HS-27A (cell line): ENCODE measurements around the gene CMTM7.
"Not testable (repeated sequence)": the region's sequence is repeated elsewhere in the genome, so short reads cannot be mapped to it uniquely, and the experiment has no call there.

ENCODE experiments used
- DNase-seq: peaks from one replicate; pipeline ENCODE4 v3.0.0-alpha.2; 2012; ENCODE audit warnings: low read depth, missing footprints

CMTM7 gene

DNA sequence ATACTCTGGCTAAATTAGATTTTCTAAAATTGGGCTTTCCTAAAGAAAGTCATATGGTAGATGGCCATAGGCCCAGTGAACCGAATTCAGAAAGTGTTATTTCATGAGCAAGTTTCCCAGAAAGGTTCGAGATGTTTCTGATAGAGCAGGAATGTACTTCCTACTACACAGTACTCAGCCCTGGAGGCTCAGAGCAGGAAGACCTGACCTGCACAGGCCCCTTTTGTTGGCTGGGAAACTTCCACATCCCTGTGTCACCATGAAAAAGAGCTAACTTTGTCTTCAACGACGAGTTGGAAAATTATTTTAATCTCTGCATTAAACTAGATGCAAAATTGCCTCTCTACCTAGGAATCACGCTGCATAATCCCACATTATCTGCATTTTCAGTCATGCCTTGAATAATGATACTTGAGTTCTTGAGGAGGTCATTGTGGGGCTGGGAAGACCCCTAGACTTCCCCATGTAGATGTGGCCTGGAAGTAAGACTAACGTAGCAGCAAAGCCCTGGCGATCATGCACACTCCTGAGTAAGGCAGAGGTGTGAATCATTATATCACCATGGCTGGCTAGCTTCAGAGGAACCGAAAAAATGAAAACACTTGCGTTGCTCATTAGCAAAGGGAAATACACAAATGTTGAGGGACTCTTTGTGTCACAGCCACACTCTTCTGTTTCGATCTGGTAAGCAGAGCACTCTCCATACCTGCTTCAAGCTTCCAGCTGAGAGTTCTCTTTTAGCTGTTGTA lies 47.1 kb downstream of the CMTM7 start:
- DNase-seq, result no peak

DNA sequence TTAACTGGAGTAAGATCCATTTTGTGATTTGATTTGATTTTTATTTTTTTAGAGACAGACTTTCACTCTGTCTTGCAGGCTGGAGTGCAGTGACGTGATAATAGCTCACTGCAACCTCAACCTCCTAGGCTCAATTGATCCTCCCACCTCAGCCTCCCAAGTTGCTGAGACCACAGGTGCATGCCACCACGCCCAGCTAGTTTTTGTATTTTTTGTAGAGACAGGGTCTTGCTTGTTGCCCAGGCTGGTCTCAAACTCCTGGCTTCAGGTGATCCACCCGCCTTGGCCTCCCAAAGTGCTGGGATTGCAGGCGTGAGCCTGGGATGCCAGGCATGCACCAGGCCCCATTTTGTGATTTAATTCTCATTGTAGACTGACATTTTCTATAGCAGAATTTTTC lies 47.8 kb downstream of the CMTM7 start:
- not testable (repeated sequence) for DNase-seq

DNA sequence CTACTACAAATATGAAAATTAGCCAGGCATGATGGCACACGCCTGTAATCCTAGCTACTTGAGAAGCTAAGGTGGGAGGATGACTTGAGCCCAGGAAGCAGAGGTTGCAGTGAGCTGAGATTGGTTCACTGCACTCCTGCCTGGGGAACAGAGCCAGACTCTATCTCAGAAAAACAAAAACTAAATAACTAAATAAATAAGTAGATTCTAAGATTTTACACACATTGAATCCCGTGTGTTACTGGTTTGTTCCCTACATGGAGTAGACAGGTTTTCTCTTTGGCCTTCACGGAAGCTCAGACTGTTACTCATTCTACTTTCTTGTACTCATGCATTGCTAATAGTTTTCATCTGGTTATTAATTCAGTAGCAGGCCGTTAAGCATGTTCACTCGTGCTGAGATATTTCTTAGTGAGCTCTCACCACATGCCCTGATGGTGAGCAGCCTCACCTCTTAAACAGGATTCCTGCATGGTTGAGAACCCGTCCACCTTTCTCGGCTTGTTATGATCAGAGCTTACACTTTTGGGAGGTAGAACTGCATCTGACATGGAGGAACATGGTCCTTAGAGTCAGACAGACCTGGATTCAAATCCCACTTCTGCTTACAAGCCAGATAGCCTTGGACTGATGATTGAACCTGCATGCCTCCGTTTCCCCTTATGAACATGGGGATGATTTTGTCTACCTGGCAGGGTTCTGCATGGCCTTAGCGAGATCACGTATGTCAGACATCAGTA lies 49.1 kb downstream of the CMTM7 start:
- no peak for DNase-seq

DNA sequence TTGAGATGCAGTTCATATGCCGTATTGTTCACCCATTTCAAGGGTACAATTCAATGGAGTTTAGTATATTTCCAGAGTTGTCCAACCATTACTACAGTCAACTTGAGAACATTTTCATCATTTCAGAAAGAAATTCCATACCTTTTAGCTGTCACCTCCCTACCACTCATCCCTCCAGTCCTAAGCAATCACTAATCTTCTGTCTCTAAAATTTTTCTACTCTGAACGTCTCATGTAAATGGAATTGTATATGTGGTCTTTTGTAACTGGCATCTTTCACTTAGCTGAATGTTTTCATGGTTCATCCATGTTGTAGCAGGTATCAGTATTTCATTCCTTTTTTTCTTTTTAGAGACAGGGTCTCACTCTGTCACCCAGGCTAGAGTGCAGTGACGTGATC lies 51.1 kb downstream of the CMTM7 start:
- peak; percentile 27 for DNase-seq

DNA sequence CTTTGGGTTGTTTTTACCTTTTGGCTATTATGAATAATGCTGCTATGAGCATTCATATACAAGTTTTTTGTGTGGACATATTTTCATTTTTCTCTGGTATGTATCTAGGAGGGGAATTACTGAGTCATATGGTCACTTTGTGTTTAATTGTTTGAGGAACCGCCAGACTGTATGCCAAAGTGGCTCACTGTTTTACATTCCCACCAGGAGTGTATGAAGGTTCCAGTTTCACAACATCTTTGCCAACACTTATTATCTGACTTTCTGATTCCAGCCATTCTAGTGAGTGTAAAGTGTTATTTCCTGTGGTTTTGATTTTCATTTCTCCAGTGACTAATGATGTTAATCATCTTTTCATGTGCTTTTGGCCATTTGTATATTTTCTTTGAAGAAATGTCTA lies 51.8 kb downstream of the CMTM7 start:
- DNase-seq, result peak; percentile 29

DNA sequence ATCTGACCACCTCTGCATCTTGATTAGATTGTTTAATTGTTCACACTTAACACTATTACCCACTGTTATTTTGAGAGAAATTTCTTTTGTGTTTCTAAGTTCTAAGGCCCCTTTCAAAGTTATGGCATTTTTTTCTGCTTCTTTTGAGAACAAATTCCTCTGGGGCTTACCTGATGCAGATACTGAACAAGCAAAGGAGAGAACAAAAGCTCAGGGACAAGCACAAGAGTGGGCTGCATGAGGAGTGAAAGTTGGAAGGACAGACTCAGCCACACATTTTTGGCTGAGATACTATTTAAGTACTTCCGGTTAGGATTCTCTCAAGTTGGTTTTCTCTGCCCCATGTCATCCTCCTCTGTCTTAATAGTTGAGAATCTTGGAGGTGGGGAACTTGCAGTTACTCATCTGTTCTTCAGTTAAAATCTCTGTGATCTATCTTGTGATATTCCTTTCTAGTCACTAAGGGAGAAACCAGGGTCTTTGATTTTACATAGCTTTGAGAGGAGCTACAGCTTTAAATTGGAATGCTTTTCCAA lies 56.3 kb downstream of the CMTM7 start:
- no peak for DNase-seq

DNA sequence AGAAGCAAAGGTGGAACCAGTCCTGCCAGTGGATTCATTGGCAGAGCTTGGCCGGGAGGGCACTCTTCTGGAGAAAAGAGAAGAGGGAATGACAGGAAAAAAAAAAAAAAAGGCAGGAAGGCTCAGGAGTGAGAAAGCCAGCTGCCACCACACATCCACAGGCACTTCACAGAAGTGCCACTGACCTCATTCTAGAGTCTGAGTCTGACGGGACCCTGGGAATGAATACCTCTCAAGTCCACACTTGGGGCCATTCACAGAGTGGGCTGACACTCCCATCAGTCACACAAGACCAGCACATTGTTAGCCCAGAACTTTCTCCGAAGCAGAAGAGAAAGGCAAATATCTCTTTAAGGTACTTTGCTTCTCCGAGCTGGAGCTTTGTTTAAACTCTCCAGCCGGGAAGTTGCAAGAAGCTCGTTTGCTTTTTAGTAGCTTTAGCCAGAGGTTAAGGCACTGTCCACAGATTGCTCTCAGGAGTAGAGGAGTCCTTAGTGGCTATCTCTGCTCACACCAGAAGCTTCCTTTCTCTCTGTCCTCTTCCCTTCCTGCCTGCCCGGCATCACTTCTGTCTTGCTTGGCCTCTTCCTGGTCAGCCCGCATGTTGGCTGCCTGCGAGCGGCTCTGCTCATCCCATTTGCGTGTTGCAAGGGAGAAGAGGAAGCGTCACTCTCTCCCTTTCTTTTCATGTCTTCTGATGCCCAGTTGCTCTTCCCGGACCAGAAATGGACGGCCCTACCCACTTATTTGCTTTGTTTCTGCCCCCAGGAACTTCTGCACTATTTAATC lies 57.2 kb downstream of the CMTM7 start:
- no peak for DNase-seq

DNA sequence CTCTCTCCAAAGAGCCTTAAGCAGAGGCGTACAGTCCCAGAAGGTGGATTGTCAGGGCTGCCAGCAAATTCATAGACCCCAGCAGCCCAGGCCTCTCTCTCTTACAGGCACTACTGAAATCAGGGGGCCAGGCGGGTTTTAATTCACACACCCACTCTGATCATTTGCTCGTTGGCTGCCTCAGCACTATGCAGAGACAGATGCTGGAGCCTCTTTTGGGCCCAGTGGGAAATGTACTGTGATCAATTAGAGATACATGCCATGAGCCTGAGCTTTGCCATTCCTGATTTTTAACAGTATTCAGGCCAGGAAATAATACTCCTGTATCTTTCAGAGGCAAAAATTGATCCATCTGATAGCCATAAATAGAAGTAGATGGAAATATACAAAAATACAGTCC lies 58.0 kb downstream of the CMTM7 start:
- no peak for DNase-seq

DNA sequence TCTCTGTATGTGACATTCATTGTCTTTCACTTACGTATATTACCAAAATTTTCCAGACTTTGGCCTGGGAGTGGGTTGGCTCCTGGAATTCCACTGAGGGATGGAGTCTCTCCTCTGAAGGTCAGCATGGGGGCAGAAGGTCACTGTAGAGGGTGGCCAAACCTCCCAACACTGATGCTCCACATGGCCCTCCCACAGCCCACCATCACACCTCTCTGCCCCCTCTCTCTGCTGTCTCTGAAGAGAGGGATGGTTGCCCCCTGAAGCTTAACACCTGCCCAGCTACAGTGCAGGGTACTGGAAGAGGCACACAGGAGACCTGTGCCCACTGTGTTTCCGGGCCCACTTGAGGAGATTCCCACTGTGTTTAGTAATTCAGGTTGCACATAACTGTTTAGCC lies 58.8 kb downstream of the CMTM7 start:
- no peak for DNase-seq

DNA sequence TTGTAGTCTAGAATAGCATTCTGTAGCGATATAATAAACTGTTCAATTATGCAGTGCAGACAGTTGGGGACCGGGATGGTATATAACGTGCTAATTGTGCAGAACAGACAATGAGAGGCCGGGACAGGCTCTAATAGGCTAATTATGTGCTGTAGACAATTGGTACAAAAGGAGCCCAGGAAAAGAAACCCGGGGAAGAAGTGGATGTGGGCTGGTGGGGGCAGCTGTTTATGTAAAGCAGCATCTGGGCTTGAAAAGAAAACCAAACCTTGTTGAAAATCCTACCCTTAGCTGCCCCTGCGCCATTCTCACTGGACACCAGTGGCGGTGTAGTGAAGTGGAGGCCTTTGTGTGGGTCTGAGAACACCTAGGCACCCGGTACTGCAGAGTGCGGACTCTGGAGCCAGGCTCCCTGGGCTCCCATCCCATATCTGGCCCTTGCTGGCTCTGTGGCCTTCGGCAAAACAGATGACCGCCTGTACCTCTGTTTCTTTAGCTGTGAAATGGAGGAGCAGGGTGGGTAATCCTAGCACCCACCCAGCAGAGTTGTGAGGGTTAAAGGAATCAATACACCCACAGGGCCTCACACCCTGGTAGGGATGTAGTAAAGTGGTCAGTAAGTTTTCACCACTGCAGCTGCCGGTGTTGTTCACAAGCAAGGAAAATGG lies 59.5 kb downstream of the CMTM7 start:
- no peak for DNase-seq

DNA sequence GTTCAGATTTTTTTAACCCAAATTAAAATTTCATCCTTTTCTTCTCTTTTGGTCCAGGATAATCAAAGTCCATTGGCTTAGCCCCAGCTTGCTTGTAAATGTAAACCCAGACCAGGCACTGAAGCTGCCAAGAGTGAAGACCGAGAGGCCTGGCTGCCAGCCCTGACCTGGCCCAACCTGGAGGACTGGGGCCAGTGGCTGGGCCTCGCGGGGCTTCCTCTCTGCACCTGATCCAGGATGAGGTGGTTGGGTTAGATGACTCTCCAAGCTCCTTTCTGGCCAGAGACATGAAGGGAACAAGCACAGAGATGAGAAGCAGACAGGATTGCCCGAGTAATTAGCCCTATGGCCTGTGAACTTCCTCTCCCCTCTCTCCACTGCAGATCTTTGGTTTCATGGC lies 60.4 kb downstream of the CMTM7 start:
- DNase-seq, result no peak

DNA sequence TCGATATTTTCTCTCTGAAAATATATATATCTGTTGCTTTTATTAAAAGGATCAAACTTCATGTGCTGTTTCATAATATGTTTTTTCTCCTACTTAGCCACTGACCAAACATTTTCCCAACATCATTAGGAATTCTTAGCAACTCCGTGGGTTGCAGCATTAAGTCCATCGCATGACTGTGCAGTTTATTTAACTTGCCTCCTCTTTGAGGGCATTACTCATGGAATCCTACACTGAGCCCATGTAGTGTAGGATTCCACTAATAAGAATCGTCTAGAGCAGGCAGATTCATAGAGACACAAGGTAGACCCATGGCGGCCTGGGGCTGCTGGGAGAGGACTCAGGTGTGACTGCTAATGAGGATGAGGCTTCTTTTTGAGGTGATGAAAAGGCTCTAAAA lies 61.7 kb downstream of the CMTM7 start:
- no peak for DNase-seq

DNA sequence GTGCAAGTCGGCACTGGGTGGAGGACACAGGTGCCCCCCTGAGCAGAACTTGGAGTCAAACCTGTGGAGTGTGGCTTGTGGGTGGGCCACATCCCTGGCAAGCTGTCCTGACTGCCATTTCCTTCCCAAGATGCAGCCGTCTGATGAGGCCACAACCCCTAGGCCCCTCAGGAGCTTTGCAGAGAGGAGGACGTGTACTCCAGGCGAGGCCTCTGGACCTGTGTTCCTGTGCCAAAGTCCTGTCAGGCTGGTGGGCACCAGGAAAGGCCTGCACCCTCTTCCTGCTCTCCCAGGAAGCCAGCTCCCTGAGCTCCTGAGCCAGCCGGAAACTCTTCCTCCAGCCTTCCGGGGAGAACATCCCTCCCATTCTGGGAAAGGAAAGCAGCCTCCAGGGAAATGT lies 62.5 kb downstream of the CMTM7 start:
- DNase-seq, result no peak

DNA sequence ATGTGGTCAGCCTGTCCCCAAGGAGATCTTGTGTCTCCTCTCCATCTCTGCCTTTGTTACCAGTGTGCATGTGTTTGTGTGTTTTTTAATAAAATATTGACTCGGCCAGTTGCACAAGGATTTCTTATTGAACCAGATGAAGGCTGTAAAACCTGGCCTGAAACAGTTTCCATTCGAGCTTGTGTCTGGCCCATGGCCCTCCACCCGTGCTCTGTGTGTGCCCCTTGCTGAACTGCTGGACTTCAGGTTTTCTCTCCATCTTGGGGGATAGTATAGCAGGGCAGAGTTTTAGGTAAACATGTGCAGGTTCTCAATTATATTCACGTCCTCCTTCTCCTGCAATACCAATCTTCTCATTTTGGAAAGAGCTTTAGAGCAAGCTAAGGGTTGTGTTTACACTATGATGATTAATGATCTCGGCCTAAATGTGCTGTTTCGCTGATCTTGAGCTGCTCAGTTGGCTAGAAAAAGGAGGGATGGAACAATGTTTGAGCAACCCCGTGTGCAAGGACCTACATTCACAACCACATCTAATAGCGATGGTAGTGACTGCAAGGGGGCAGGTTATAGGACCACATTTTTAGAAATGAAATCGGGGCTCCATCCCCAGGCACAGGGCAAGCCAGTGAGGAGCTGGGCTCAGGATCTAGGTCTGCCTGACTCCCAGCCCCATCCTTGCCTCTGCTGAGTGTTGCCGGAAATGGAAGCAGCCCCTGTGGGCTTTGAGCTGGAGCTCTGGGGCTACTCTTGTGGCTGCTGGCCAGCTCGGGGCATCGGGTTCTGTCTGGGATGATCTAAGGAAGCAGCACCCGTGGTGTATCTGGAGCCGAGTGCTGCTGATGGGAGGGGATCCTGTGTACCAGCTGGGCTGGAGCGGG lies 63.3 kb downstream of the CMTM7 start:
- no peak for DNase-seq

DNA sequence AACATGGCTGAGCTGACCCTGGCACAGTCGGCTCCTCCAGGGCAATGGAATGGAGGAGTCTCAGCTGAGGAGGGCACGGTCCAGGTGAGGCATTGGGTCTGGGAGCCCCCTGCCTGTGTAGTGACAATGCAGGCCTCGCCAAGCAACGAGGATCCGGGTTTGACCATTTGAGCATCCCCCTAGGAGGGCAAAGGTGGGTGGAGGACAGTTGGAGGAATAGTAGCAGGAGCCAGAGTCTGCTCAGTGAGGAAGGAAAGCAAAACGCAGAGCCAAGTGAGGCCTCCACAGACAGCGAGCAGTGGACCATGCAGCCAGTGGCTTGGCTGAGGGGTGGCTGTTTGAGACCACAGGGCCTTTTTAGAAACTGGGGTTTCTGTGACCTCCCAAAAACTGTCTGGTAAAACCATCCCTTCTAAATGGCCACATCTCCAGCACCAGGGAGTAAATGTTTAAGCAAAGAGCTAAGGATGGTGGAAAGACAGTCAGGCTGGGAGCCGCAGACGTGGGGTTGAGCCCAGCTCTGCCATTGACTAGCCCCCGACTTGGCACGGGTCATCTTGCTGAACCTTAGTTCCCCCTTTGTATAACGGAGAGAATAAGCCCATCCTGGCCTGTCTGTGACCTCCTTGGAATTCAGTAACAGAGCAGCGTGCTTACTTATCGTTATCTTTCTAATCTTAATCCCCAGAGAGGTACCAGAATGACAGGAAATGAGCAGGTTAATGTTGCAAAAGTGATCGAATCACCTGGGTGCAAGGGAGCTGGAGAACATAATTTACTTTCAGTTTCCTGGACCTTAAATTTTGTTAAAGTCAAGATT lies 64.2 kb downstream of the CMTM7 start:
- no peak for DNase-seq

DNA sequence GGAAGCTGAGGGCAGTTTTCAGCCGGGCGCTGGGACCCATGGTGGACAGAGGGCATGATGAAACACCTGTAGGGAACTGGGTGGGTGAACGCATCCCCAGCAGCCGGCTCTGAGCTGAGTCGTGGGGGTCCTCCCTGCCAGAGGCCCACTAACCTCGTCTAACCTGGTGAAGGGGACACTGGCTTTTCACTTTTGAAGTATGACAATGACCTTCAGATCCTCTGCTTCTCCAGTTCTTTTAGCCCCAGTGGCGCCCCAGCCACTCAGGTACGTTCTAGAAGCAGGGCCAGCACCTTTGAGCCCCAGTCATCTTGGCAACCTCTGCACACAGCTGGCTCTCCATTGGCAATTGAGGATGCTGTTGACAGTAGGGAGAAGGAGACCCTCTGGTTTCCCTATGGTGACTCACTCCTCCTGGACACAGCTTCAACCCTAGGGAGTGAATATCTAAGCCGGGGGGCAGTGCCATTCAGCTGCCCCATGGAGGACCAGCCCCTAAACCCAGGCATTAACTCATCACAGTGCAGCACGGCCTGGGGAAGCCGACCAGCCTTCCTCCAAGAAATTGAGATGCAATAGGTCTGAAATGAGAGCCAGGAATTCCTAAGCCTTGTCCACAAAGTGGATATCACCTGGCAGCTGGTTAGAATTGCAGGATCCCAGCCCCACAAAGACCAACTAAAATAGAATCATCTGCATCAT lies 64.9 kb downstream of the CMTM7 start:
- no peak for DNase-seq

DNA sequence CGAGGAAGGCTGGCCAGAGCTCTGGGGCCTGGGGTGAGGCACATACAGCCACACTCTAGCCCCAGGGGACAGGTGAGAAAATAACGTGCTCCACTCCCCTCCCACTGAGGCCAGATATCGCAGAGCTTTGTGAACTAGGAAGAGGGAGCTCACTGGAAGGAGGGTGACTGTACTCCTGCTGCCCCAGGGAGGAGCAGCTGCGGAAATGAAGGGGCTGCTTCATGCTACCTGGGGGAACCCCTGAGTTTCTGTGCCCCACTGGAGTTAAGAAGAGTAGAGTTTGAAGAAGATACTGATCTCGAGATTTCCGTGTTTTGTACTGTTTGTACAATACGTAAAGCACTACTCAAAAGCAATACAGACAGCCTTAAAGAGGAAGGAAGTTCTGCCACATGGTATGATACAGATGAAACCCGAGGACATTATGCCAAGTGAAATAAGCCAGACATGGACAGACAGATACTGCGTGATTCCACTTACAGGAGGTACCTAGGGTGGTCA lies 66.4 kb downstream of the CMTM7 start:
- DNase-seq, result no peak

DNA sequence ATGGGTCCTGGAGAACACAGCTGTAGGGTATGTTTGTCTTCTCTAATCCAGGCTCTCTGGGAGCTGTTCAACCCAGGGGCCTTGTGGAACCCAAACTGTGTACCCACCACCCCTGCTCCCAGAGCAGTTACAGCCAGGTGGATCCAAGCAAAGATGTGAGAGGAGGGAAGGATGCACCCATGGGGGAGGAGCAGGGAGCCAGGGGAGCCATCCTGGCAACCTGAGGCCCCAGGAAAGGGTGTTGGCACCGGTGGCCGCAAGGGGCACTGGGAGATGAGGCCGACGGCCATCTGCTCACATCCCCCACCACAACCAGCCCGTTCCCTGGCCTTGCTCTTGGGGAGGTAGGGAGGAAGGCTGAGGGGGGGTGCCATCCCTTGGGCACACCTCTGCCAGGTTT lies 67.8 kb downstream of the CMTM7 start:
- no peak for DNase-seq

DNA sequence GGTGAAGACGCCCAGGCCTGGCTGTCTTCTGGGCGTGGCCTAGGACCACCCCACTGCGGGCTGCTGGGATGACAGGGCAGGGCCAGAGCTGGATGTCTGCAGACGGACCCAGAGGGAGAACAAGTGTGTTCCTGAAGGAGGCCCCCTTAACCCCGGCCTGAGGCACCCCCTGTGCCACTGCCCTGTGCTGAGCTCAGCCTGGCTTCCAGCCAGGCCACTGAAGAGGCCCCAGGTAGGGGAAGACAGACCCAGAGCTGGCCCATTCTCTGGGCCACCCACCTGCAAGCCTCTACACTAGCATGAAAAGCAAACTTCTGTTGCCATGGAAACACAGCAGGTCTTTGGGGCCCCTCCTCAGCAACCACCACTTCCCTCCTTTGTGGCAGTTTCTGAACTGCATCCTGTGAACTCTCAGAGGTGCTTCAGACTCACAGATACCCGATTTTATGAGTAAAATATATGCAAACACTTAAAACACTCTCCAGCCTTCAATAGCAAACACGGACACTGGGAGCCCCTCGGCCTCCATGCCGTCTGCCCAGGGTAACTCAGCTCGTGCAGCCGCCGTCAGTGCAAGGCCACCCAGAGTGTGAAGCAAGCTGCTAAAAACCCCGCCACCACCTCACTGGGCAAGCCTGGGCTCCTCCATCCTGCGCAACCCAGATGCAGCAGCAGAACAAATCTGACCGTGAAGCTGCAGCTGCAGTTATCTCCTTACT lies 68.5 kb downstream of the CMTM7 start:
- DNase-seq, result no peak
